Left lung (tissue), 10 donors: ENCODE data around the gene ABHD15. TPM values are rescaled to one million over a fixed set of nuclear protein-coding genes. Genes with fewer than 3 reads are reported as not detected.
A peak's percentile ranks its signal among the peaks of the same experiment; 100 is the strongest.

Experiments
- ATAC-seq: fragments of 200-7000 bp; cut with Tn5 transposase; one replicate; pipeline ENCODE4 v1.9.1; 2020; ENCODE audit warnings: moderate library complexity
- DNase-seq, 4 donors: peaks; one replicate each; pipeline ENCODE4 v3.0.0-alpha.2; 2013 to 2020
- H3K27ac ChIP-seq, 2 donors: fragments of 200-600 bp; sonication (generic) in 1 of 2; one replicate each; pipeline versions ENCODE4 v1.5.0 to v1.8.0; 2020 to 2021
- H3K27me3 ChIP-seq, 2 donors: fragments of 200-600 bp; sonication (generic) in 1 of 2; one replicate each; pipeline versions ENCODE4 v1.5.0 to v1.8.0; 2020 to 2021
- H3K36me3 ChIP-seq, 2 donors: fragments of 200-600 bp; sonication (generic) in 1 of 2; one replicate each; pipeline versions ENCODE4 v1.5.0 to v1.8.0; 2020 to 2021
- H3K4me1 ChIP-seq, 2 donors: fragments of 200-600 bp; one replicate each; pipeline ENCODE4 v1.8.0; 2021
- H3K4me3 ChIP-seq, 2 donors: fragments of 200-600 bp; sonication (generic) in 1 of 2; one replicate each; pipeline versions ENCODE4 v1.5.0 to v1.8.0; 2020 to 2021; ENCODE audit warnings: mild to moderate bottlenecking in 1 of 2
- H3K9me3 ChIP-seq, 2 donors: fragments of 200-600 bp; sonication (generic) in 1 of 2; one replicate each; pipeline versions ENCODE4 v1.5.0 to v1.8.0; 2020 to 2021
- CTCF ChIP-seq, 2 donors: fragments of 200-600 bp; sonication (generic) in 1 of 2; IDR thresholded peaks; one replicate each; pipeline versions ENCODE4 v1.5.0 to v1.8.0; 2021; ENCODE audit warnings: antibody characterized with exemption in 2 of 2
- intact Hi-C, 2 donors: fragments of 100-400 bp; cut with DNase I; formaldehyde crosslinking; loops; one replicate each; pipeline versions ENCODE4 v1.11.2 to v1.14.2; 2022
- polyA plus RNA-seq, 6 donors: library from polyadenylated mRNA; unstranded; fragments of 120-200 nt; gene quantifications; one replicate each; pipeline ENCODE4 v1.2.1, GENCODE V29; 2013; ENCODE audit not compliant: insufficient read length in 6 of 6
- total RNA-seq, 2 donors: library from RNA; stranded (reverse); fragmentation: NEBNext Ultra II Directional; extraction: Animal tissue kit (Norgen Biotek cat#: 25700); gene quantifications; one replicate each; pipeline ENCODE4 v1.2.1, GENCODE V29; 2021
- donor health status: DM: no; HTN: yes; CAD: no.
- donor health status: DM: no; HTN: no; CAD: no.

The ABHD15 gene
- total and polyA plus RNA-seq, 8 donors: 3.0 to 11.3 (median 4.0) TPM

- Histone ChIP-seq H3K27ac (peak overlapping the region; percentile 81 to 87), H3K4me1 (peaks cover 12 to 65% of the 10 kb centered on the region in 2 donors), H3K9me3 (no peaks in the 10 kb centered on the region), H3K4me3 (peak overlapping the region; percentile 58 to 72), H3K27me3 (peaks cover 0 to 11% of the 10 kb centered on the region in 2 donors), H3K36me3 (peaks cover 0 to 2% of the 10 kb centered on the region in 2 donors)
- intact Hi-C loops: no loop called here
- peak; percentile 33 to 41 for TF ChIP-seq CTCF (IDR thresholded peaks at IDR 0.05)
- peak; percentile 38 to 90 (median 70) for DNase-seq
- ATAC-seq: peak; percentile 59
Observed at GRCh38 chr17:29567554-29568330, 905 bp upstream of the ABHD15 start.

GRCh38 chr17:29567304-29567553, 392 bp upstream of the ABHD15 start:
- ATAC-seq (peak; percentile 3), DNase-seq (no peak)
- Histone ChIP-seq H3K27ac (peak overlapping the region; percentile 81 to 87), H3K27me3 (peaks cover 0 to 11% of the 10 kb centered on the region in 2 donors), H3K9me3 (no peaks in the 10 kb centered on the region), H3K36me3 (peaks cover 0 to 5% of the 10 kb centered on the region in 2 donors), H3K4me3 (peak overlapping the region; percentile 58 to 72), H3K4me1 (peaks cover 10 to 65% of the 10 kb centered on the region in 2 donors)
- TF ChIP-seq CTCF (IDR thresholded peaks at IDR 0.05): no peak
- intact Hi-C loops: no loop called here

GRCh38 chr17:29565643-29566472, 979 bp downstream of the ABHD15 start:
- DNase-seq (peak in 1 of 4 donors; percentile 93), ATAC-seq (peak; percentile 12)
- Histone ChIP-seq H3K4me3 (peak overlapping the region; percentile 58 to 72), H3K27me3 (peaks cover 0 to 11% of the 10 kb centered on the region in 2 donors), H3K9me3 (no peaks in the 10 kb centered on the region), H3K36me3 (peaks cover 0 to 5% of the 10 kb centered on the region in 2 donors), H3K27ac (peak overlapping the region; percentile 81 to 87), H3K4me1 (peaks cover 7 to 72% of the 10 kb centered on the region in 2 donors)
- intact Hi-C loops: no loop called here
- TF ChIP-seq CTCF (IDR thresholded peaks at IDR 0.05): no peak

DNA sequence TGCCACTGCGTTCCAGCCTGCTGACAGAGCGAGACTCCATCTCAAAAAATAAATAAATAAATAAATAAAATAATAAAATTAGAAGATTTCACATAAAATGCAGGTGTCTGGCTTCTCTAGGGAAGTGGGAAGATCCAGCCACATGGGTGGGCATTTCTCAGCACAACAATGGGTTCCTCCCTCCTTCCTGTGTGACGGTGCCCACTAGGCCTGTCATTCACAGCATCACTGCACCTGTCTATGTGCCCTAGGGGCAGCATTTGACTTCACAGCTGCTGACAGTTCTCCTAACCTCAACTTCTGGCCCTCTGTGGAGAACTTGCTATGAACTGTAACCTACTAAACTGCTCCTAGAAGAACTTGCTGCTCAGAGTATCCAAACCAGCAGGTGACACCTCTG, 3.0 kb downstream of the ABHD15 start:
- peaks cover 0 to 5% of the 10 kb centered on the region in 2 donors for H3K36me3 ChIP-seq
- H3K9me3 ChIP-seq: no peaks in the 10 kb centered on the region
- H3K4me3 ChIP-seq: no peak overlapping the region
- H3K27ac ChIP-seq: no peak overlapping the region
- intact Hi-C loops: no loop called here
- ATAC-seq (no peak), DNase-seq (no peak)
- H3K27me3 ChIP-seq: peaks cover 0 to 11% of the 10 kb centered on the region in 2 donors
- H3K4me1 ChIP-seq: peaks cover 3 to 63% of the 10 kb centered on the region in 2 donors
- TF ChIP-seq CTCF (IDR thresholded peaks at IDR 0.05): no peak

- Histone ChIP-seq H3K27ac (peak overlapping the region in 1 of 2 donors; percentile 10), H3K4me3 (no peak overlapping the region), H3K27me3 (peaks cover 0 to 11% of the 10 kb centered on the region in 2 donors), H3K36me3 (peaks cover 0 to 5% of the 10 kb centered on the region in 2 donors), H3K4me1 (peaks cover 3 to 59% of the 10 kb centered on the region in 2 donors), H3K9me3 (no peaks in the 10 kb centered on the region)
- ATAC-seq (no peak), DNase-seq (no peak)
- intact Hi-C loops: no loop called here
- no peak for TF ChIP-seq CTCF (IDR thresholded peaks at IDR 0.05)
Observed at GRCh38 chr17:29562615-29563014, 4.2 kb downstream of the ABHD15 start.
